ENCODE measurements around the gene LMO7.

LMO7 gene

DNA sequence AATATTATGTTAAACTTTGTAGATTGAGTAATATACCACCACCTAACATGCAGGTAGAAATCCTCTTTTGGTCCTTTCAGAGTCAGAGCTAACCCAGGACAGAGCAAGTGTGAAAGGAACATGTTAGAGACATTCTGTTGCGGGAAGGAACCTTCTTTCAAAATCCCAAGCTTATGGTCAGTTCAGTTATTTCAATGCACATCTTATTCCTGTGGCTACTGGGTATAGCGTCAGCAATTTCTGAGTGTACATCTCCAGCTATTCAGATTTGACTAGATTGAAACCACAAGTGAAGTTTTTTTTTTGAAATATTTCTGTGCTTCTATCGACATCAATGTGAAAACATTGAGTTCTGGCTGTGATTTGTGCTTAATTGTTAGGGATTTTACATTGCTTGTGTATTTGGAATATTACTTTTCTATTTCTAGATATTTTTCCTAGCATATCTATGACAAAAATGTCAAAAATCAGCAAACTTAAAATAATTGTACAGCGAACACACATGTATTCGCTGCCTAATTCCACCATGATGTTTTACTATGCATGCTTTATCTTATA lies 165.3 kb downstream of the LMO7 start:
- no peak for DNase-seq (ENCODE audit: low read depth, low spot score)

DNA sequence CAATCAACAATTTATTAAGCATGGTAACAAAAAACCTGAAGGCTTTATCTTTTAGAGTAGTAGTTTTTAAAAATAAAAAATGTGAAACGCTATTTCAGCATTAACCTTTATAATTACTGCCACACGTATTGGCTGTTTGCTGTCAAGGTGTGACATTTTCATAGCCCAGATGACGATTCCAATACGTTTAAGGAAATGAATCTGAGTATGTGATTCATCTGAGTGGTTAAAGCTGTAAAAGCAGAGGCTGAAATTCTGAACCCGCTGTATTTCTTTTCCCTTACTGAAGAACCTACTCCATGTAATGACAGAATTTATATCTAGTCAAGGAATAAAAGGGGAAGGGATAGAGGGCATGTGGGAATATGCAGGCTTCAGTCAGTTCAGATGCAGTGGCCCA lies 166.0 kb downstream of the LMO7 start:
- no peak for DNase-seq (ENCODE audit: low read depth, low spot score)

DNA sequence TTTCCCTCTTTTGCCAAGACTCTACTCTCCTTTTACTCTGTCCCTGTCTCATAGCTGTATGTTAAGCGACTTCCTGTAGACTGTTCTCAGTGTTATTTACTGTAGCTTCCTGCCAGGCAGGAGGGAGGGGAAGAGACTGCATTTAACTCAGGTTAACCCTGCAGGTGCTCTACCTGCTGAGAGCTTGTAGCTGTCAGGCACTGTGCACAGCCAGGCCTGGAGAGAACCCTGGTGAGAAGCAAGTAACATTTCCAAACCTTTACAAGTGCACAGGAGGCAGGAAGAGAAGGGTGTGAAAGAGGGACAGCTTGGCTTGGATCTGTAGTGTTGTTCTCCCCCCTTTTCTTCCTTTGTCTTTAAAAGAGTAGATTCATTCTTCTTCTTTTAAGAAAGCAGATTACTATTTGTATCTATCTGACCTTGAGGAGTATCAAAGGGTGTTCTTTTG lies 167.1 kb downstream of the LMO7 start:
- no peak for DNase-seq (ENCODE audit: low read depth, low spot score)

DNA sequence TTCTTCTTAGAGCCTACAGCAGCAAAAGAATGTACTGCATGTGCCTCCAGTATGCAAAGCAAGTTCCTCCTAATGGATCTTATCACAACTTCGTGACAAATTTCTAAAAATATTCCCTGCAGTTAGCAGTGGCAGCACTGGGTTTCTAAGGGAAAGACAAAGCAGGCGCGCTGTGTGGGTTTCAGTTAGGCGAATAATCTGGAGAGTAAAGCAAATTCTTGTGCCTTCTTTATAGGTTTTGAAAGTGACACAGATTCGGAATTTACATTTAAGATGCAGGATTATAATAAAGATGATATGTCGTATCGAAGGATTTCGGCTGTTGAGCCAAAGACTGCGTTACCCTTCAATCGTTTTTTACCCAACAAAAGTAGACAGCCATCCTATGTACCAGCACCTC lies 167.9 kb downstream of the LMO7 start:
- DNase-seq (ENCODE audit: low read depth, low spot score): no peak

DNA sequence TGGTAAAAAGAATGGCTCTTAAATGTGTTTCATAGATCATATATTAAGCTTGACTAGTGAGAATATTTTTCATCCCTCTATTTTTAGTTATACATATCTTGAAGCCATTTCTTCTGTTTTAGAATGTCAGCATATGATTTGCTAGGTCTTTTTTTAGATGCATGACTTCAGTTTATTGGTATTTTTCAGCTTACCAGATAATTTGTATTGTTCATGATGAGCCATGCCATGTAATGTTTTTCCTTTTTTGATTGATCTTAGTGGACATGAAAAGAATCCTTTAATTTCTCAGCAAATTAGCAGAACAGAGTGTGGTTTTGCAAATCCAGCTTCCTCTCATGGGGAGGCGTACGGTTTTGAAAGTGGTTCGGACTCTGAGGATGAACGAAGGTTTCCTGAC lies 168.5 kb downstream of the LMO7 start:
- DNase-seq (ENCODE audit: low read depth, low spot score): no peak

DNA sequence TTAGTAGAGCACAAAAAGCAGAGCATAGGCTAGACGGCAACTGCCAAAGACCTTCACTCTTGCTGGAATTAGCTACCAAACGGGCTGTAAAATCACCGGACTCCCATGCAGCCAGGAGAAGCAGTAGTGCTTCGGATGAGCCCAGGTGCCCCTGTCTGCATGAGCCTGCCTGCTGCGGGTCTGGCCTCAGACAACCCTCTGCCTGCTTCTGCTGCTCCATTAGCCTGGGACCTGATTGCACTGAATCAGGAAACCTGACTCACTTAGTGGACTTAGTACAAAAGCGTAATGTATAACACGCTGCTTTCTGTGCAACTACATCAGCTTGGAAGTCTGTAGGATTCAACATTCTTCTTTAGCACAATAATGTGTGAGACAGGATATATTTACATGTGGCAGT lies 170.0 kb downstream of the LMO7 start:
- DNase-seq (ENCODE audit: low read depth, low spot score): no peak

DNA sequence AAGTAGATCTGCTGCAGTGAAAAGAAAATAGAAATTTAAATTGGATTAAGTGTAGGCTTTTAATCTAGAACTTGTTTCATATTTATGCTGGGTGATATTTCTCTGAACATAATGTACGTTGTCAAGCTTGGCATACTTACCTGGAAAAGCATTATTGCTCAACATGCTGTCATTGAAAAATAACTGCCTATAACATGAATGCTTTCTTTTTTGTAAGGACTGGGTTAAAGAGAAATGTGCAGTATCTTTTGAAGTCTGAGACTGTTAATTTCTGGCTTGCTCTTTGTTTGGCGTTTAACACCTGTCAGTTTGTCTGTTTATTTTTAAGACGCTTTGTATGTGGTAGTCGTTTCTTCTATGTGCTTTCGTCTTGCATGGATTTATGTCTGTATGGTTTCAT lies 175.2 kb downstream of the LMO7 start:
- DNase-seq (ENCODE audit: low read depth, low spot score): no peak

DNA sequence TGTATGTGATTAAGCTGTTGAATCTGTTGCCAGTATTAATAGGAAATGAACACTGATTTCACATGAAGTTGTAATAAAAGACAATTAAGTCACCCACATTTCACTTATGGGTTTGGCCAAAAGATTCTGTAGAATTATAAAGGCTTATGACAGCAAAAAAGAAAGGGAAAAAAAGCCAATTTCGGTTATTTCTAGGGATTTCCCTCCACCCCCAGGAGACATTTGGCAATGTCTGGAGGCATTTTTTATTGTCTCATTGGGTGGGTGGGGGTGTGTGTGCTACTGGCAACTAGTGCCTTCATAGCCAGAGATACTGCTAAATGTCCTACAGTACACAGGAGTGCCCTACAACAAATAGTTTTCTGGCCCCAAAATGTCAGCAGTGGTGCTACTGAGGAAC lies 175.7 kb downstream of the LMO7 start:
- no peak for DNase-seq (ENCODE audit: low read depth, low spot score)

DNA sequence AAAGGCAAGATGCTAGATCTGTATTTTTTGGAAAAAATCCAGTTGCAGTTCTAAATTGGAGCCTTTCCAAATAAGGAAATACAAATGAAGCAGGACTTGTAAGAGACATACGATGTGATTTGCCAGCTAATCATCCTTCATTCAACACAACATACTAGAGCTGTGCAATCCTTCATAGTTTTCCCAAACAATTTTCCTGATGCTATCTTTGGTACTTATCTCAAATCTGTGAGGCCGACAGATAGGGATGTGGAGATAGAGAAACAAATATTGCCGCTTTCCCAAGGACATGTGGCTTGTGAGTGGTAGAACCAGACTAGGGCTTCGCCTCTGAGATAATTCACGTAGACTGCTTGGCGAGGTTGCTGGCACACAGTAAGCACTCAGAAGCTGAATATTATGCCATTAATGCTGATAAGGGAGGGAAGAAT lies 176.6 kb downstream of the LMO7 start:
- DNase-seq (ENCODE audit: low read depth, low spot score): no peak

DNA sequence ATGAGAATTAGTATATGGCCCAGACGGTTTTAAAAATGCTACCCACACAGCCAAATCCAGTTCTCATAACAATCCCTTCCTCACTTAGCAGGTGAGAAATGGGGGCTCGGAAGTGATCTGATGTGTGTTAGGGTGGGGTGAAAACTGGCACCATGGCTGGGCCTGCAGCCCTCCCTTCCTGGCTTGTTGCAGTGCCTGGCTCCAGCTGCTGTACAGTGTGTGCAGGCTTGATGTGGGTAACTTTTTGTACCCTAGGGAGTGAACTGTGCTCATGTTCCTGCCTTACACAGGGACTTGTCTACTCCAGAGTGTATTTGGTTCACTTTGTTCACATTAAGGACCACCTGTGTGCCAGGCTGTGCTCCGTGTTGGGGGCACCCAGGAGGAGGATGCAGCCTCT lies 177.2 kb downstream of the LMO7 start:
- DNase-seq (ENCODE audit: low read depth, low spot score): no peak

DNA sequence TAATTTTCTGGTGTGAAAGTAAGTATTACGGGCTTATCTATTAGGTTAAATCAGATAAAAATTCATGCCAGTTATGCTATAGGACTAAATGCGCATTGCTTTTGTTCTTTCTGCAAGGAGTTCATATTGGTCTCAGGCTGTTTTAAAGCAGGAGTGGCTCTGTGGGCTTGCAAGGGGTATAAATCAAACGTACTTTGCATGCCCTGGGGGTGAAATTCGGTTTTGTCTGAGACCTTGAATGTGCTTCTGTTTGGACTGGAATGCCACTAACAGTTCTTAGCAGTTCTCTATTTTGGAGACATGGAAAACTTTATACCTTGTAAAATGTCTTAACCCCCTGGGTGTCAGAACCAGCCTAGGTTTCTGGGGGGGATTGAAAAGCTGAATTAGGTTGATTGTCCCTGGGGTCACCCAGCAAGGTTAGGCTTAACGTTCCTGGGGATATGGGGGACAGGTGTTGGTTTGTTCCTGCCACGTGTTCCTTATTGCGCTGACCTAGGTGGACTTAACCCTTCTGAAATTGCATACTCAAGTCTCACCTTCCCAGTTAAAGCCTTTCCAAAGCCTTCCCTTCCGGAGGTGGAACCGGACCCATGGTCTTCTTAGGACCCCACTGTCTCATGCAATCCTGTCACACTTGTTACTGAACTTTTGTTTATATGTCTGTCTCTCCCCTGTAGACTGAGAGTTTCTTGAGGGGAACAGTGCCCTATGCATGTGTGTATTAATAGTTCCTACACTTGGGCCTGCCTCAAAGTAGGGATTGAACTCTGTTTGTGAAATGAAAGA lies 182.2 kb downstream of the LMO7 start:
- no peak for DNase-seq (ENCODE audit: low read depth, low spot score)

DNA sequence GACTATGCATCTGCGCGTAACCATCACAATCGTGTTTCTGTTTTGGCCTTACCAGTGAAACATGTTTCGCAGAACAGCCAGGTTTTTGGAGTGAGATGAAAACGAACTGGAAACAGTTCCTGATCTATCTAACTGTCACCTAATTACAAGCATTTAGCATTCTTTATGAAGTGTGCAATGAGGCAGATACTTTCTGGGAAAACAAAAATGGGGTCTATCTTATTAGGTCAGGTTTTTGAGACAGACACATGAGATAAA lies 182.8 kb downstream of the LMO7 start:
- DNase-seq (ENCODE audit: low read depth, low spot score): no peak

DNA sequence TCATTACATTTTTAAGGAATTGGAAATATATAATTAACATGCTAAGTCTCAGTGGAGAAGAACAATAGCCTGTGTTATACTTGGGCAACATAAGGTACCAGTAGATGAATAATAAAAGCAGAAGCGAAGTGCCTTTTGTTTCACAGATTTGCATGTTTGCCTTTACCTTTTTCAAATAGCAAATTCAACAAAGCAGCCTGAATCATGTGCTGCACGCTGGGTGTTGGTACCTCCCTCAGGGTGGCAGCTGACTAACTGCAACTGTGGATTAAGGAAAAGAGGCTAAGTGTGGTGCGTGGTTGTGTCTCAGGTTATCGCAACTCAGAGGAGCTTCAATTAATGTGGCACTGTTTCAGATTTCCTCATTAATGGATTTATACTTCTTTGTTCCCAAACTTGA lies 189.0 kb downstream of the LMO7 start:
- no peak for DNase-seq (ENCODE audit: low read depth, low spot score)

DNA sequence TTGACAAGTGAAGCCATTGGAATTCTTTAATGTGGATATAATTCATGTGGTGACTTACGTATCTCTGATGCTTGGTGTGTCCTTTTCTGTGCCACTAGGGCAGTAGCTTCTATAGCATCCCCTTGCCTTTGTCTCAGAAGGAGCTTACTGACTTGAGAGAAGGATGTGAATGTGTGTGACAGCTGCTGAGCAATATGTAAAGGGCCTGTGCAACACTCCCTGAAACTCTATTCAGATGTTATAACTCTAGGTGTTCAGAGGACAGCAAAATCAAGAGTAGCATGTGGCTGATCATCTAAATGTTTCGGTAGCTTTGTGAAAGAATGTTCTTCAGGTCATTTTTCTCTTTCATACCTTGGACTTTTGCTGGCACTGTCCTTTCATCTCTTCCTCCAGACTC lies 189.5 kb downstream of the LMO7 start:
- no peak for DNase-seq (ENCODE audit: low read depth, low spot score)

DNA sequence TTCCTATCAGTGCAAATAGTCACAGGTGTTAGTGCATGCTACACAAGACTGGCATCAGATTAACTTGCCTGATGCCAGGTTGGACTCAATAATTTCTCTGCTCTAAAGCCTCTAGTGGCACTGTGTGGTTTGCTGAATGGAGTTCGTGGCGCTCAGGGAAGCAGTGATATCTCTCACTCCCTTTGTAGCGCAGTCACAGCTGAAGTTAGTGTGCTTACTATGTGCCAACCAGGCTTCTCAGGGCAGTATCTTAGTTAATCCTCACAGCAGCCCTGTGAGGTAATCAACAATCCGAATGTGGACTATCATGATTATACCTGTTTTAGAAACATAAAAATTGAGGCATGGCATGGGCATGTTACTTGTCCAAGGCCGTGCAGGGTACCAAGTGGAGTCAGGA lies 190.3 kb downstream of the LMO7 start:
- DNase-seq (ENCODE audit: low read depth, low spot score): no peak

DNA sequence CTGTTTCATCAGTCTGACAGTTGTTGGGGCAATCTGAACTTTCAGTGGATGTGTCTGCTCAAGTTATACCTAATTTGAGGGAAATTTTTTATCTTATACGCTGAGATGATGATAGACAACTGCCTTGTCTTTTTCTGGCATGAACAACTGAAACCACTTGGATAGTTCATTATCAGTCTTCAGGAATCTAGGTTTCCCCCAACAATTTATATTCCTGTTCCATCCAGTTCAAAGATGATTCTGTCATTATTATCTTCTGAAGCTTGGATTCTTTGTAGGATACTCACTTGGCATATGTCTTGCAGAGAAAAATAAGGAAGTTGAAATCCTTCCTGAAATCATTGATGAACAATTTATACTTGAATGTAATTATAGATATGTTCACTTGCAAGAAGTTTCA lies 193.7 kb downstream of the LMO7 start:
- no peak for DNase-seq (ENCODE audit: low read depth, low spot score)

DNA sequence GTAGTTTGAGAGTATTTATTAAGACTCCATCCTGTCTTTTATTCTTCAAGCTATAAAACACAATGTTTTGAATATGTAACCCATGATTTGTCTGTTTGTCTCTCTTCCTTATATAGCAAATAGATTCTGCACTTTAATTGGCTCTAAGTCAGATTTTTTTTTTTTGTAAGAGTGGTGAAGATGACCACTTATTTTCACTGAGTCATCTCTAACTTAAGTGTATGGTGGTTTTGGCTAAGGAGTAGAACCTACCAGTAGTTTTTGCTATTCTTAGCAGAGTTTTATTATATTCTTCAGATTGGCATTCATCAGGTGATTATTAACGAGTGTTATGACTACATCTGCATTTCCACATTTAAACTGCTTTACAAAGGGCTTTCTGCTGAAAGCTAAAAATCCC lies 194.7 kb downstream of the LMO7 start:
- no peak for DNase-seq (ENCODE audit: low read depth, low spot score)

DNA sequence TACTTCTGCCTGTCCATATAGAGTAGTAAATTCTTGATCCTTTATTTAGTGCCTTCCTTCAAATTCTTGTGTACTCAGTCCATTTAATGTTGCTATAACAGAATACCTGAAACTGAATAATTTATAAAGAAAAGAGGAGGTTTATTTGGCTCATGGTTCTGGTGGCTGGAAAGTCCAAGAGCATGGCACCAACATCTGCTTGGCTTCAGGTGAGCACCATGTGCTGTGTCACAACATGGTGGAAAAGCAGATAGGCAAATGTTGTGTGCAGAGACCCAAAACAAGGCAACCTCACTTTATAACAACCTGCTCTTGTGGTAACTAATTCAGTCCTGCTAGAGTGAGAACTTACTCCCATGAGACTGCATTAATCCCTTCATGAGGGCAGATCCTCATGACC lies 195.3 kb downstream of the LMO7 start:
- DNase-seq (ENCODE audit: low read depth, low spot score): no peak

DNA sequence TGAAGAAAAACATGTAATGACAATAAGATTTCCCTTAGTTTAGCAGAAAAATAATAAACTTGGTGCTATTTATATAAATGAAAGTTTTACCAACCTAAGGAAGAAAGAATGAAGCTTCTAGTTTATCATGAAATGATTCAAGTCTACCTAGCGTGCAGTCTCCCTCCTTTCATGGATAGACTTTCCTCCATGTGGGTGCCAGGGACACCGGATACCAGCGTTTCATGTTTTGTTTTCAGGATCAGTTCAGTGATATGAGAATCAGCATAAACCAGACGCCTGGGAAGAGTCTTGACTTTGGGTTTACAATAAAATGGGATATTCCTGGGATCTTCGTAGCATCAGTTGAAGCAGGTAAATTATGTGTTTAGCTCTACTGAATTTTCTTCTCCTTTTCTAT lies 196.7 kb downstream of the LMO7 start:
- no peak for DNase-seq (ENCODE audit: low read depth, low spot score)

DNA sequence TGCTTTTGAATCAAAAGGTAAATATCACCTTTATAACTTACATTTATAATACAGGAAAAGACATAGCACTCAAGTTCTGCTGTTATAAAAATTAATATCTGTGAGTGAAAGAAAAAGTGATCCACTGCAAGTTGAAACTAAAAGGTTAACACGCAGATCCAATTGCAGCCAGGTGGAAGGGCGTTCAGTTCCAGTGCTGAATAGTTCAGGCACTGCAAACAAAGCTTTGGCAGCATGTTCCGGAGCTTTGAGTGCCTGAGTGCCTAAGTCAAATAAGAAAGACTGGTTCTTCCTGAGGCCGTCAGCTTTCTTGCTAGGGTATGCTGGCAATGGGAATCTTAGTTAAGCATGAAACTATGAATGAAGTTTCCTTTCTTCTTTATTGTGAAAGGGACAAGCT lies 200.3 kb downstream of the LMO7 start:
- DNase-seq (ENCODE audit: low read depth, low spot score): no peak

DNA sequence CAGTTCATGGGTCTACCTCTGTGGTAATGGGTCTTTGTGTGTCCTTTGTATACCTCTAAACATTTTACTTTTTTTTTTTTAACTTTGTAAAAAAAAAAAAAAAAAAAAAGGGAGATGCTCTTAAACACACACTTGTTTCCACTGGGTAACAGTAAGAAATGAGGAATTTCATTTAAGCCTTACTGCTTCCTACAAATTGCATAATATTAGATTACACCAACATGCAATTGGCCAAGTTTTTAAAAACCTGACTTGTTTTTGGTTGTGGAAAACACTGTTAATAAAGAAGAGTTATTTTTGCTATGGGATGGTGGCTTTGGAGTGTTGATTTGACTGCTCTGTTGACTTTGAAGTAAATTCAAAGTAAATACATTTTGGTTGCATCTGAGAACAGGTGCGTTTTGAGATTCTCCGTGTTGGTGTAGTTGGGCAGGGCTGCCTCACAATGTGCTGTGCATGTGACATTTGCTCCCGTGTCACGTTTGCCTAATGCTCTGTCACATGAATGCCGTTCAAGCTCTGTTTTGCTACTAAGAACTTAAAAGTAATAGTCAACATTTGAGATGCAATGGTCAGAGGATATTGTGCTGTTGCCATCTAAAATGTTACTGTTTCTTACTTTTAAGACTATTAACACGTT lies 202.4 kb downstream of the LMO7 start:
- no peak for DNase-seq (ENCODE audit: low read depth, low spot score)

DNA sequence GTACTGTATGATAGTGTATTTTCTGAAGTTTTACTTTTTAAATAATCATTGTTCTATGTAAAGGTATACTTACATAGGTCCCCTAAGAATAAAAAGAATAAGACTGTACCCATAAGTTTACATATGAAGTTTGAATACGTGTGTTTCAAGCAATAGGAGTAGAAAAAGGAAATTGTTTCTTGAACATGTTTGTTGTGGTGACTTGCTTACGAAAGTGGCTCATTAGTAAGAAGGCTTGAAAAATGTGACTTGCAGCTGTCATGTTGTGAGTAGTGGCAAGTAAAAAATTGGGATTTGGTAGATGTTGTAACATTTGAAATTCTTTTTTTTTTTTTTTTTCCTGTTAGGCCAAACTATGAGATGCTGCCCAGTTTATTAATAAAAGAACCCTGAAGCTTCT lies 203.3 kb downstream of the LMO7 start:
- no peak for DNase-seq (ENCODE audit: low read depth, low spot score)

DNA sequence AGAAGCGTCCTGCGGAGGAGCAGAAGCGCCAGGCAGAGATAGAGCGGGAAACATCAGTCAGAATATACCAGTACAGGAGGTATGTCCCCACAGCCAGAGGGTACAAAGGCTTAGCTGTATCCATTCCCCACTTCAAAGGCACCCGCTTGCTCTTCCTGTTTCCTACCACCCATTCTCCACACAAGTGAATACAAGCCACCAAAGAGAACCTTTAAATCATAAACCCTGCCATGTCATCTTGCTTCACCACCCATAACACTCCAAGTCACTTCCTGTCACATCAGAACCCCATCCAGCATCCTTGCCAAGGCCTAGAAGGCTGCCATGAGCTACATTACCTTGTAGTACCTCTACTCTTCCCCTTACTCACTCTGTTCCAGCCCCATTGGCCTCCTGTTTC lies 205.8 kb downstream of the LMO7 start:
- DNase-seq (ENCODE audit: low read depth, low spot score): no peak

DNA sequence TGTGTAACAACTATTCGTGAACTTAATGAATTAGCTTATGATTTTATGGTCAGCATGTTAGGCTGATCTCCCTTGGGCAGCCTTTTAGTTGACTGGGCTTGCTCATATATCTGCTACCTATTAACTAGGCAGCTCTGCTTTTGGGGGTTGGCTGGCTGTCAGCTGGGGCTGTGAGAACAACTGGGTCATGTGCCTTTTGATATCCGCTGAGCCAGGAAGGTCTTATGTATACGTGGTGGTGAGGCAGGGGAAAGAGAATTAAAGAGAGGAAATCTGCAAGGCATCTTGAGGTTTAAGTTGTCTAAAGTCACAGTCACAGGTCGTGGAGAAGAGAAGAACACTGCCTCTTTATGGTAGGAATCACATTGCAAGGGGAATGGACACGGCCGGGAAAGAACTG lies 206.9 kb downstream of the LMO7 start:
- DNase-seq (ENCODE audit: low read depth, low spot score): no peak

Measured in brain pericyte (primary cell).